Measurements from ENCODE around the gene KIAA0825.

KIAA0825 gene

GRCh38 chr5:94618493-94619328 is at the start of gene KIAA0825, which contains the start of gene SLF1:
Gene KIAA0825, minus strand, starts transcription at chr5:94618604. Its CDS starts 81,478 bp downstream, at chr5:94537126.
Gene SLF1, plus strand, starts transcription at chr5:94618669. Its CDS starts 10,142 bp downstream, at chr5:94628811.
- no peak for DNase-seq (ENCODE audit: low read depth)

- no peak for DNase-seq (ENCODE audit: low read depth)
Observed at GRCh38 chr5:94667937-94668336, 49.5 kb upstream of the KIAA0825 start.

DNA sequence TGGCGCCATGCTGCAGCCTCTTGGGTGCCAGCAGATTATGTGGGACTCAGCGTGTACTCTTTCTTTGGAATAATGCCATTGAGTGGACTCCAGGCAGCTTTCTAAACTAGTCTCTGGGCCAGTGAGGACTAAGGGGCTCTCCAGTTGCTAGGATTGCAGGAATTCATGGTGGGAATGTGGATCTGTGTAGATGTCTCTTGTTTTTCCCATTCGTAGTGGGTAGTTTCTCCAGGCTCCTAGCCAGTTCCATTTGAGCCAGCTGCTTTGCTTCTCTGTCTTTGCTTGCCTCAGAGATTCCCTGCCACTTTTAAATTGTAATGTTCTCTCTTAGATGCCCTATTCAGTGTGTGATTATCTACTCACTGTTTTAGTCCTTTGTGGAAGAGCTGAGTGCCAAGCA is 42.7 kb upstream of the KIAA0825 start:
- DNase-seq (ENCODE audit: low read depth): no peak

- no peak for DNase-seq (ENCODE audit: low read depth)
Observed at GRCh38 chr5:94660506-94660905, 42.1 kb upstream of the KIAA0825 start.

- DNase-seq (ENCODE audit: low read depth): no peak
Observed at GRCh38 chr5:94658272-94658671, 39.9 kb upstream of the KIAA0825 start.

DNA sequence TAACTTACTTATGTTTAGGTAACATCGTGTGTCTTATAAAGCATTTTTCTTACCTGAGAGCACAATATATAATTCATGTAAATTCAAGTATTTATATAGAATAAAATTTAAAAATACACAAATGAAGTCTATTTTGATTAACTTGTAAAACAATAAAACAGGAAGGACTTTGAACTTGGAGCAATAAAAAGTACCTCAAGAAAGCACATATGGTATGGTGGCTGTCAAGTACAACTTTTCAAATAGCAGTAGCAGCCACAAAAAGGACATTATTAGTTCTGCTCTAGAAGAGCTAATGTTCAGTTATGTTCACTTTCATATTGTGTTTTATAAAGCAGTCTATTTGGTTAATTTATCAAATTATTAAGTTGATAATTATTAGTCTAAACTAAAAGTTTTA is 31.5 kb upstream of the KIAA0825 start:
- DNase-seq (ENCODE audit: low read depth): no peak

DNA sequence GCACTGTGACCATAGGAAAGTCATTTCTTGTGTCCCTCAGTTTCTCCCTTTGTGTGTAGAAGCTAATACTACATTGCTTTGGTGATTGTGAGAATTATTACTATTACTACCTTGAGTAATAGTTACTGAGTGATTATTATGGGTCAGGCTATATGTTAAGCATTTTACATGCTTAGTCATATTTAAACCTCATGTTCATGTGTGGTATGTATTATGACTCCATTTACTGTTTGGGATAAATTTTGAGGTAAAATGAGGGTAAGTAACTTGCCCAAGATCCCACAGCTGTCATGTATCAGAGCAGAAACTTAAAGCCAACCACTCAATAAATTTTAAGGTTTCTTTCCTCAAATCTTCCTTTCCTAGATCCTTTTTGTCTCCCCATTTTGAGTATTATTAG is 28.4 kb upstream of the KIAA0825 start:
- DNase-seq (ENCODE audit: low read depth): no peak

DNA sequence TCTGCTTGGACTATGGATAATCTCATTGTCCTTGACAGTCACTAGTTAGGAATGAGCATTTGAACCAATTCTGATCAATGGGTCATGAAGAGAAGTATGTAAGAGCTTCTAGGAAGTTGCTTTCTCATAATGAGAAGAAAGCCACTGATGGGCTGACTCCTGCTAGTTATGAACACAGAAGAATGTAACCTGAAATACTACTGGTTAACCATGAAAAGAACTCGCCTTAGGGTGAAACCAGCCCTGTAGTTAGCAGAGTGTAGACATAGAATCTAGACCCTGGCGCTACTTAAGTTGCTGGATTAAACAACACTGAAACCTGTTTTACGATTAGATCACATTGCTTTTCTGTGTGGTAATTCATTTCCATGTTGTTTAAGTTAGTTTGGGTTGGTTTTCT is 26.6 kb upstream of the KIAA0825 start:
- no peak for DNase-seq (ENCODE audit: low read depth)

DNA sequence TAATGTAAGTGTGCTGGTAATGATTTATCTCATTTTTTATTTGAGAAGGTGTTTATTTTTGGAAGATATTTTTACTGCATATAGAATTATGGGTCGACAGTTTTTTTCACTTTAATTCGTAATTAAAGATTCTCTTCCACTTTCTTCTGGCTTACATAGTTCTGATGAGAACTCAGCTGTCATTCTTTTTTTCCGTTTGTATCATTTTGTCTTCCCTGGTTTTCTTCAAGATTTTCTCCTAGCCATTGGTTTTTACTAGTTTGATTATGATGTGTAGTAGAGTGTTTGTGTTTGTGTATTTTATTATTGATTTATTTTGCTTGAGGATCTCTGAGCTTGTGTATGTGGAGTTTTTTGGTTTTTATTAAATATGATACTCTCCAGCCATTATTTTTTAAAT is 21.8 kb upstream of the KIAA0825 start:
- DNase-seq (ENCODE audit: low read depth): no peak

DNA sequence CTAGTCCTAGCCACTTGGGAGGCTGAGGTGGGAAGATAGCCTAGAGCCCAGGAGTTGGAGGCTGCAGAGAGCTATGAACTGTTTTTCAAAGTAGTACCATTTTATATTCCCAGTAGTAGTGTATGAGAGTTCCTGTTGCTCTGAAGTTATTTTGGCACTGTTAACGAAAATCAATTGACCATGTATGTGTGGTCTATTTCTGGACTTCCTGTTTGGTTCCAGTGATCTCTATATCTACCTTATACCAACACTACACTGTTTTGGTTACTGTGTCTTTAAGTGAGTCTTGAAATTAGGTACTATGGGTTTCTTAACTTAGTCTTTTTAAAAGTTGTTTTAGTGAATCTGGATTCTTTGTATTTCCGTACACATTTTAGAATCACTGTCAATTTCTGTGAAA is 13.6 kb upstream of the KIAA0825 start:
- no peak for DNase-seq (ENCODE audit: low read depth)

- DNase-seq (ENCODE audit: low read depth): no peak
Observed at GRCh38 chr5:94627191-94627590, 8.8 kb upstream of the KIAA0825 start.

DNA sequence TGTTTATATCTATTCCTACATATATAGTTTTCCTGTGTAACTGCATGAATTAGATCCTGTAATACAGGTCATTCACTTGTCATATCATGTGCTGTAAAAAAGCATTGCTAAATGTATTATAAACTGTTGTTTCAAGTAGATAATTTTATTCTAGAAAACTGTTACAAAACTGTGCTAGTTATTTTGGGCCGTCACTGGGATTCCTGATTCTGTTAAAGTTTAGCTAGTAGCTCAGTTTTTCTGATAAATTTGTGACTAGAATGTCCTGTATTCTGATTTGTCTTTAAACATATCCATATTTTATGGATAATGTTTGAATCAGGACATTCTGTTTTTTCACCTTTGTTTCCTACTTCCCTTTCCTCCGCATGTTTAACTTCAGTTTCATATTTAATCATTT is 5.5 kb upstream of the KIAA0825 start:
- no peak for DNase-seq (ENCODE audit: low read depth)

DNA sequence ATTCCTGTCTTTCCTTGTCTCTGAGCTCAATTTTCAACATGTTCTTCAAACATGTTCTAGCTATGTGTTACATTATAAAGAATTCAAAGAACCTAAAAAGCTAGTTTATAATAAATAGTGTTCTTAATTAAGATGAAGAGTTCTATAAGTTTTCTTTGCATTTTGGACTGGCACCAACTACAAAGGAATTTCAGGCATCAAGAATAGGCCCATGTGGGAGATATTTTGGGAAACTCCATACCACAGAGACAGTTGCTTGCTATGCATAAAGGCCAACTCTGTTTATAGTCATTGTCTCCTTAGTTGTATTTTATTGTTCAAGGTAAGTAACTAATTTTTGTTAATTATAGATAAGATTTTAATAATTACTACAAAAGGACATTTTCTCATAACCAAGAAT is 4.6 kb upstream of the KIAA0825 start:
- no peak for DNase-seq (ENCODE audit: low read depth)

- no peak for DNase-seq (ENCODE audit: low read depth)
Observed at GRCh38 chr5:94621763-94622162, 3.4 kb upstream of the KIAA0825 start.

GRCh38 chr5:94620256-94620655 is 1.9 kb upstream of the KIAA0825 start:
- DNase-seq (ENCODE audit: low read depth): no peak

DNA sequence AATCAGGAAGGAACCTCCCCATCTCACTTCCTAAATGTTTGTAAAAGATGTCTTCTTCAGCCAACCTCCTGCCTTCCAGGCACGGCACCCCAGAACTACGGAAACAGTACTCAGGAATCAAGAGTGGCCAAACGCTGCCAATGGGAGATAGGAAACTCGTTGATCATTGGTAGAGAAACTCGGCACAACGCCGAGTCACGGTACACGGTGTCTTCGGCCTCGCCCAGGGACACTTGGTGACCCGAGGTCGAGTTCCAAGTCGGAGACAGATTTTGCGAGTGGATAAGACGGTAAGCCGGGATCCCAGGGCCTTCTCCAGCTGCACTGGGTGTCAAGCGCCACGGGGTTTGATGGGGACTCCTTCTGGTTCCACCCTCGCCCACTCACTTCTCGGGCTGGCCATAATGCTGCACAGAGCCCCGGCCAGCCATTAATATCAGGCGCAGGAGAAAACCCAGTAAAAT is 343 bp downstream of the KIAA0825 start:
- DNase-seq (ENCODE audit: low read depth): no peak

- no peak for DNase-seq (ENCODE audit: low read depth)
Observed at GRCh38 chr5:94615862-94616261, 2.5 kb downstream of the KIAA0825 start.

DNA sequence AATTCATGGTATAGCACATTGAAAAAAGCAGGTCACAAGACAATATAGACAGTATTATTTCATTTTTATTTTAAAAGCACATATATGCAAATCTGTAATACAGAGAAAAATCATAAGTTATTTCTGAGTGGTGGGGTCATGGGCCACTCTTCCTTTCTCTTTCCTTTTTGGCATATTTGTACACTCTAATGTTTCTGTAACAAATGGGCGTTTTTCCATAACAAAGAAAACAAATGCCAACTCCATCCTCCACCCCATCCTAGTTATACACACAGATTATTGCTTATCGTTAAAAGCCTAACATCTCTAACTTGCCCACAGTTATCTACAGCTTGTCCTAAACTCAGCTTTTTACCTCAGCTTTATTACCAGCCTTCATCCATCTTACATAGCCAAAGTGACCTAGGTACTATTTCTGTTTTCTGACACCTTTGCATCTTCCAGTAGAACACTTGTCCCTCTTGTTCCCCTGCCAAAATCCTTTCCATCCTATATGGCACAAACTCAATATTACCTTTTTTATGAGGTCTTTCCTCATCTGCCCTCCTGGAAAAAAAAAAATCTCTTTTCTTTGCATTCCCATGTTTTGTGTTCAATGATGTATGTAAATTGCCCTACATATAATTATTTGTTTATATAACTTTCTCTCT is 4.1 kb downstream of the KIAA0825 start:
- no peak for DNase-seq (ENCODE audit: low read depth)

GRCh38 chr5:94613583-94613982 is 4.8 kb downstream of the KIAA0825 start:
- no peak for DNase-seq (ENCODE audit: low read depth)

GRCh38 chr5:94595281-94595840 is 23.0 kb downstream of the KIAA0825 start:
- DNase-seq (ENCODE audit: low read depth): no peak

- DNase-seq (ENCODE audit: low read depth): no peak
Observed at GRCh38 chr5:94577466-94578245, 40.7 kb downstream of the KIAA0825 start.

DNA sequence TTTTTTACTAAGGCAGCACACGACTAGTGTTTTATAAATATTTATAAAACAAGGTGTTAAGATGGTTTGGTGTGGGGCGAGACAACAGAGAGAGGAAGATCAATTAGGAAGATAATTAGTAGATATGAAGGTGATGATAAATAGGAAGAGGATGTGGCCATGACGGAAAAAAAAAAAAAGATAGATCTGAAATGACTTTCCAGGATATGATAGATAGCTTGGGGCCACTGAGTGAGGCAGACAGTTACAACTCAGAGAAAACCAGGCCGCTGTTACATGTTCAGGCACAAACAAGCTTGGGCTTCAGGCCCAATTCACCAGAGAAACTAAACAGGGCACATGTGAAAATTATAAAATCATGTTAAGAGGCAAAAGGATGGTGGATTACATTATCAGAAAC is 43.2 kb downstream of the KIAA0825 start:
- DNase-seq (ENCODE audit: low read depth): no peak

All from CMK (cell line).